MM.1S (cell line): ENCODE data around the gene GYG2.

Experiments used
- EZH2 ChIP-seq: fragments of 300-600 bp; sonication (generic); optimal IDR thresholded peaks from 2 replicates; pipeline ENCODE3; 2017; ENCODE audit warnings: low read depth, mild to moderate bottlenecking, antibody characterized with exemption, low read length, mixed read lengths
- EZH2phosphoT487 ChIP-seq: fragments of 300-600 bp; sonication (generic); IDR thresholded peaks from 2 replicates; pipeline ENCODE4 v1.6.1; 2018; ENCODE audit warnings: antibody characterized with exemption, low read length
- TF ChIP-seq, protein P1 (sequence below): fragments of 300-600 bp; sonication (generic); IDR thresholded peaks from 2 replicates; pipeline ENCODE4 v1.5.1; 2016; ENCODE audit warnings: antibody characterized with exemption, low read length, mixed read lengths

DNA sequence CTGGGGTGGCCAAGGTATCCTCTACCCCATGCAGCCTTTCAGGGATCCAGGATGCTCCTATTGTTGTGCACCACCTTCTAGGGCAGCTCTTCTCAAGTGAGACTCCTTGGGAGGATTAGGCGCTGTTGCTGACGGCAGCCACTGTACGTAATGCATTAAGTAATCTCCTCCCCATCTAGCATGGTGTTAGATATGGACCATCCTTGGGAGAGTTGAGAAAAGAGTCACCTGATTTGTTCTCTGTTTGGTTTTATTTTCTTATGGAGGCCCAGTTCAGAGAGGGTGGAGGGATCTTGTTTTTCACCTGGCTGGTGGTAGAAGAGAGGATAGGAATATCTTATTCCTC, 46.4 kb downstream of the GYG2 start:
- TF ChIP-seq, protein P1, sequence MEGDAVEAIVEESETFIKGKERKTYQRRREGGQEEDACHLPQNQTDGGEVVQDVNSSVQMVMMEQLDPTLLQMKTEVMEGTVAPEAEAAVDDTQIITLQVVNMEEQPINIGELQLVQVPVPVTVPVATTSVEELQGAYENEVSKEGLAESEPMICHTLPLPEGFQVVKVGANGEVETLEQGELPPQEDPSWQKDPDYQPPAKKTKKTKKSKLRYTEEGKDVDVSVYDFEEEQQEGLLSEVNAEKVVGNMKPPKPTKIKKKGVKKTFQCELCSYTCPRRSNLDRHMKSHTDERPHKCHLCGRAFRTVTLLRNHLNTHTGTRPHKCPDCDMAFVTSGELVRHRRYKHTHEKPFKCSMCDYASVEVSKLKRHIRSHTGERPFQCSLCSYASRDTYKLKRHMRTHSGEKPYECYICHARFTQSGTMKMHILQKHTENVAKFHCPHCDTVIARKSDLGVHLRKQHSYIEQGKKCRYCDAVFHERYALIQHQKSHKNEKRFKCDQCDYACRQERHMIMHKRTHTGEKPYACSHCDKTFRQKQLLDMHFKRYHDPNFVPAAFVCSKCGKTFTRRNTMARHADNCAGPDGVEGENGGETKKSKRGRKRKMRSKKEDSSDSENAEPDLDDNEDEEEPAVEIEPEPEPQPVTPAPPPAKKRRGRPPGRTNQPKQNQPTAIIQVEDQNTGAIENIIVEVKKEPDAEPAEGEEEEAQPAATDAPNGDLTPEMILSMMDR: no peak
- no peak for TF ChIP-seq EZH2phosphoT487
- no peak for TF ChIP-seq EZH2
